B cell (primary cell): ENCODE data around the gene OR51B4.
"Not testable (repeated sequence)": the region's sequence is repeated elsewhere in the genome, so short reads cannot be mapped to it uniquely, and the experiment has no call there.

Experiments
- EZH2 ChIP-seq: IDR thresholded peaks from 2 replicates; pipeline ENCODE4 v1.6.1; 2012; ENCODE audit warnings: borderline replicate concordance, low read depth, mild to moderate bottlenecking, moderate library complexity, low read length; ENCODE audit not compliant: insufficient read depth, poor library complexity, severe bottlenecking
- TF ChIP-seq, protein P1 (sequence below): fragments of 200-600 bp; IDR thresholded peaks from one replicate; pipeline ENCODE4 v1.8.0; 2022; ENCODE audit warnings: antibody characterized with exemption, mild to moderate bottlenecking

DNA sequence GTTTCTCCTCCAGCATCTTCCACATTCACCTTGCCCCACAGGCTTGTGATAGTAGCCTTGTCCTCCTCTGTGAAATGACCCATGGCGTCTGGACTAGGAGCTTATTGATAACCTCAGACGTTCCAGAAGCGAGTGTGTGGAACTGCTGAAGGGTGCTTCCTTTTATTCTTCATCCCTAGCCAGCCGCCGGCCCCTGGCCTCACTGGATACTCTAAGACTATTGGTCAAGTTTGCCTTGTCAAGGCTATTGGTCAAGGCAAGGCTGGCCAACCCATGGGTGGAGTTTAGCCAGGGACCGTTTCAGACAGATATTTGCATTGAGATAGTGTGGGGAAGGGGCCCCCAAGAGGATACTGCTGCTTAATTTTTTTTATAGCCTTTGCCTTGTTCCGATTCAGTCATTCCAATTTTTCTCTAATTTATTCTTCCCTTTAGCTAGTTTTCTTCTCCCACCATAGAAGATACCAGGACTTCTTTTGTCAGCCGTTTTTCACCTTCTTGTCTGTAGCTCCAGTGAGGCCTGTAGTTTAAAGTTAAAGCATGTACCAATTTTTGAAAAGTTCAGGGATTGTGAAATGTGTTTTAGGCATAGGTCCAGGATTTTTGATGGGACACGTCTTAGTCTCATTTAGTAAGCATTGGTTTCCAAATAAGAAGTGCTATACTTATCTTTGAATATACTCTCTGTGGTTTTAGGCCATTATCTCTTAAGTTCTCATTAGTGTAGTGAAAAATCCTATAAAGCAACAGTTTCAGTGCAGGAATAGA lies 46.9 kb downstream of the OR51B4 start, which contains the start of gene HBG2:
- TF ChIP-seq, protein P1, sequence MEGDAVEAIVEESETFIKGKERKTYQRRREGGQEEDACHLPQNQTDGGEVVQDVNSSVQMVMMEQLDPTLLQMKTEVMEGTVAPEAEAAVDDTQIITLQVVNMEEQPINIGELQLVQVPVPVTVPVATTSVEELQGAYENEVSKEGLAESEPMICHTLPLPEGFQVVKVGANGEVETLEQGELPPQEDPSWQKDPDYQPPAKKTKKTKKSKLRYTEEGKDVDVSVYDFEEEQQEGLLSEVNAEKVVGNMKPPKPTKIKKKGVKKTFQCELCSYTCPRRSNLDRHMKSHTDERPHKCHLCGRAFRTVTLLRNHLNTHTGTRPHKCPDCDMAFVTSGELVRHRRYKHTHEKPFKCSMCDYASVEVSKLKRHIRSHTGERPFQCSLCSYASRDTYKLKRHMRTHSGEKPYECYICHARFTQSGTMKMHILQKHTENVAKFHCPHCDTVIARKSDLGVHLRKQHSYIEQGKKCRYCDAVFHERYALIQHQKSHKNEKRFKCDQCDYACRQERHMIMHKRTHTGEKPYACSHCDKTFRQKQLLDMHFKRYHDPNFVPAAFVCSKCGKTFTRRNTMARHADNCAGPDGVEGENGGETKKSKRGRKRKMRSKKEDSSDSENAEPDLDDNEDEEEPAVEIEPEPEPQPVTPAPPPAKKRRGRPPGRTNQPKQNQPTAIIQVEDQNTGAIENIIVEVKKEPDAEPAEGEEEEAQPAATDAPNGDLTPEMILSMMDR = not testable (repeated sequence)
- not testable (repeated sequence) for TF ChIP-seq EZH2
